ENCODE results near the gene FAM110A. TPM values are rescaled to one million over a fixed set of nuclear protein-coding genes. Genes with fewer than 3 reads are reported as not detected.

The FAM110A gene
- total RNA-seq, 4 donors from 2014 or later, result 2.8 to 6.9 (median 4.7) TPM

- TF ChIP-seq EP300 (IDR thresholded peaks at IDR 0.05), result no peak
- TF ChIP-seq POLR2A (IDR thresholded peaks at IDR 0.05), result no peak
- no peak for TF ChIP-seq CTCF (IDR thresholded peaks at IDR 0.05)
- H3K4me3 ChIP-seq, result no peak overlapping the region
- no peaks in the 10 kb centered on the region for H3K27me3 ChIP-seq
- no peak overlapping the region for H3K27ac ChIP-seq
- H3K36me3 ChIP-seq, result no peaks in the 10 kb centered on the region
- H3K4me1 ChIP-seq, result no peaks in the 10 kb centered on the region
- no peak for DNase-seq (ENCODE audit: low spot score in 2 of 2)
- no peaks in the 10 kb centered on the region for H3K9me3 ChIP-seq
- 69 to 74% methylated on average over 10 to 11 of the region's 11 CpGs for WGBS, 2 donors
Observed at GRCh38 chr20:855466-856360, 22.2 kb downstream of the FAM110A start.

GRCh38 chr20:856361-856775 is 22.9 kb downstream of the FAM110A start:
- DNase-seq (ENCODE audit: low spot score in 2 of 2), result no peak
- TF ChIP-seq POLR2A (IDR thresholded peaks at IDR 0.05) (no peak), CTCF (IDR thresholded peaks at IDR 0.05) (no peak), EP300 (IDR thresholded peaks at IDR 0.05) (peak in 1 of 2 donors; percentile 10)
- Histone ChIP-seq H3K9me3 (no peaks in the 10 kb centered on the region), H3K4me3 (no peak overlapping the region), H3K36me3 (no peaks in the 10 kb centered on the region), H3K27ac (no peak overlapping the region), H3K27me3 (no peaks in the 10 kb centered on the region), H3K4me1 (no peaks in the 10 kb centered on the region)
- 45 to 51% methylated on average over 12 of the region's 12 CpGs for WGBS, 2 donors

- no peak overlapping the region for H3K4me3 ChIP-seq
Observed at GRCh38 chr20:858011-858410, 24.5 kb downstream of the FAM110A start.

GRCh38 chr20:859751-860231 is 26.3 kb downstream of the FAM110A start:
- no peak for DNase-seq (ENCODE audit: low spot score in 2 of 2)

More at GRCh38 chr20:858011-858410, 24.5 kb downstream of the FAM110A start:
- Histone ChIP-seq H3K27me3 (no peaks in the 10 kb centered on the region), H3K27ac (no peak overlapping the region), H3K4me1 (no peaks in the 10 kb centered on the region), H3K36me3 (no peaks in the 10 kb centered on the region), H3K9me3 (no peaks in the 10 kb centered on the region)
- no peak for DNase-seq (ENCODE audit: low spot score in 2 of 2)
- WGBS, 2 donors, result 83% methylated on average over 4 to 6 of the region's 6 CpGs
- TF ChIP-seq CTCF (IDR thresholded peaks at IDR 0.05), result no peak
- TF ChIP-seq EP300 (IDR thresholded peaks at IDR 0.05), result no peak
- TF ChIP-seq POLR2A (IDR thresholded peaks at IDR 0.05), result no peak

More at GRCh38 chr20:859751-860231, 26.3 kb downstream of the FAM110A start:
- Histone ChIP-seq H3K27ac (no peak overlapping the region), H3K4me3 (no peak overlapping the region), H3K4me1 (no peaks in the 10 kb centered on the region), H3K36me3 (no peaks in the 10 kb centered on the region), H3K27me3 (no peaks in the 10 kb centered on the region), H3K9me3 (no peaks in the 10 kb centered on the region)
- 43 to 54% methylated on average over 3 of the region's 3 CpGs for WGBS, 2 donors
- no peak for TF ChIP-seq CTCF (IDR thresholded peaks at IDR 0.05)
- no peak for TF ChIP-seq EP300 (IDR thresholded peaks at IDR 0.05)
- TF ChIP-seq POLR2A (IDR thresholded peaks at IDR 0.05), result no peak
